Measurements from ENCODE around the gene DLGAP1.

DNA sequence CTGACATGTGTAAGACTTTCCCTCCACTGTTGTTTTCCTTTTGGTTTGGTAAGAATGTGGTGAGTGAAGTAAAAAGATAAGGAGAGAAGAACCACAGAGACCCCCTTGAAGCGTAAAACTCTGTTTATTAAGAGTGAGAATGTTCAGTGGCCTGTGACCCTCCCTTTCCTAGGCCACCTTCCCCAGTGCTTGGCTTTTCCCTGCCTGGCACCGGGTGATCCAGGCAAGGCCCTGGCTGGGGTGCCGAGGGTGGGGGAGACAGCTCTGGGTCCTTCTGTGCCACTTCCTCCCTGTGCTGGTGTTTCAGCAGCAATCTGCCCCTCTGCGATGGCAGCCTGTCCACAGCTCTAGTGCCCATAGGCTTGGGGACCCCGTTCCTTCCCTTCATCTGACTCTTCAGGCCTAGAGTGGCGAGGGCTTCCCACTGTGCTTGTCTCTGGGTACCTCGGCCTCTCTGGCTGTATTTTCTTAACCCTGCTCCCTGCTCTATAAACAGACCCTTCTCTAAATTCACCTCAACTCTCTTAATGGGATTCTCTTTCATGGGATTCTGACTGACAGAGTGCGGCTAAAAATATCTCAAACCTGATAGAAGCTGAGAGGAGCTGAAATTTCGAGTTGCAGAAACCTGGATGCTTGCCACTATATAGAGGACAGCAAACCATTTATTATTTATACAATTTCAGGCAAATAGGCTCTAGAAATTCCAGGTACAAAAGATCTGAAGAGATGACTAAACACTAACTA is 461.0 kb downstream of the DLGAP1 start:
- TF ChIP-seq CTCF (IDR thresholded peaks at IDR 0.05 in 8 of 11, conservative IDR thresholded peaks at IDR 0.05 in 3 of 11) (no peak), POLR2A (IDR thresholded peaks at IDR 0.05) (no peak)

All from spleen (tissue), 7 donors.